Bronchial epithelial cell (primary cell): Measurements from ENCODE around the gene UNC79. TPM values are rescaled to one million over a fixed set of nuclear protein-coding genes. Genes with fewer than 3 reads are reported as not detected.

Source experiments
- DNase-seq: peaks from one replicate; pipeline ENCODE4 v3.0.0-alpha.2; 2010; ENCODE audit warnings: low read depth
- FAIRE-seq: peaks from 2 replicates; lab custom pipeline; 2011; peaks lifted over from hg19 to GRCh38; lab: Jason Lieb, UNC
- H3K27me3 ChIP-seq: 2 replicates; pipeline ENCODE4 v1.5.1; 2011; ENCODE audit warnings: low read length; ENCODE audit not compliant: control insufficient read depth, insufficient read depth
- H3K36me3 ChIP-seq: 2 replicates; pipeline ENCODE4 v1.5.1; 2011; ENCODE audit warnings: low read length; ENCODE audit not compliant: control insufficient read depth, insufficient read depth
- H3K4me3 ChIP-seq: 2 replicates; pipeline ENCODE4 v1.5.1; 2011; ENCODE audit warnings: mild to moderate bottlenecking, low read depth, low read length, control low read depth
- total RNA-seq: library from RNA; depleted of rRNA; stranded (reverse); fragments of >200 nt; gene quantifications from 2 replicates; pipeline ENCODE4 v1.2.1, GENCODE V29; 2014
- TF ChIP-seq, protein P1 (sequence below): IDR thresholded peaks from 2 replicates; pipeline ENCODE4 v1.5.1; 2011; ENCODE audit warnings: mild to moderate bottlenecking, moderate library complexity, low read length, control low read depth, inconsistent platforms; ENCODE audit not compliant: insufficient read depth, severe bottlenecking

The UNC79 gene
- total RNA-seq, 1 donor from 2014 or later = under 0.01 TPM

DNA sequence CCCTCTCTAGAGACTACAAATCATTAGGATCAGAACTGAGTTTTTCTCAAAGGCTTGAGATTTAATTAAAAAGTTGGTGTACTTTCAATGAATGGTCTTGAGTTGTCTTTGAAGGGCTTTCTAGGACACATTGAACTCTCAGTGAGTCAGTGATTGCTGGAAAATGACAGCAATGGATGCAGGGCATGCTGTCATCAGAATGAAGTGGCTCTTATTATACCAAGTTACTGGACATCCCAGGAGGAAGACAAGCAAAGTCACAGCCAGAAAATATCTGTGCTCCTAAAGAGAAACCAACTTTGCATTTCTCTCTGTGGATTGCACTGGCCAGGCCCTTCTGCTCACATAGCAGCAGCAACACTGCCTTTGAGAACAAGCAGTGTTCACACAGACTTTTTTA lies 244.9 kb downstream of the UNC79 start:
- no peak for FAIRE-seq
- TF ChIP-seq, protein P1, sequence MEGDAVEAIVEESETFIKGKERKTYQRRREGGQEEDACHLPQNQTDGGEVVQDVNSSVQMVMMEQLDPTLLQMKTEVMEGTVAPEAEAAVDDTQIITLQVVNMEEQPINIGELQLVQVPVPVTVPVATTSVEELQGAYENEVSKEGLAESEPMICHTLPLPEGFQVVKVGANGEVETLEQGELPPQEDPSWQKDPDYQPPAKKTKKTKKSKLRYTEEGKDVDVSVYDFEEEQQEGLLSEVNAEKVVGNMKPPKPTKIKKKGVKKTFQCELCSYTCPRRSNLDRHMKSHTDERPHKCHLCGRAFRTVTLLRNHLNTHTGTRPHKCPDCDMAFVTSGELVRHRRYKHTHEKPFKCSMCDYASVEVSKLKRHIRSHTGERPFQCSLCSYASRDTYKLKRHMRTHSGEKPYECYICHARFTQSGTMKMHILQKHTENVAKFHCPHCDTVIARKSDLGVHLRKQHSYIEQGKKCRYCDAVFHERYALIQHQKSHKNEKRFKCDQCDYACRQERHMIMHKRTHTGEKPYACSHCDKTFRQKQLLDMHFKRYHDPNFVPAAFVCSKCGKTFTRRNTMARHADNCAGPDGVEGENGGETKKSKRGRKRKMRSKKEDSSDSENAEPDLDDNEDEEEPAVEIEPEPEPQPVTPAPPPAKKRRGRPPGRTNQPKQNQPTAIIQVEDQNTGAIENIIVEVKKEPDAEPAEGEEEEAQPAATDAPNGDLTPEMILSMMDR = no peak
- no peak overlapping the region for H3K4me3 ChIP-seq
- DNase-seq = no peak
- no peaks in the 10 kb centered on the region for H3K36me3 ChIP-seq
- H3K27me3 ChIP-seq = no peaks in the 10 kb centered on the region

DNA sequence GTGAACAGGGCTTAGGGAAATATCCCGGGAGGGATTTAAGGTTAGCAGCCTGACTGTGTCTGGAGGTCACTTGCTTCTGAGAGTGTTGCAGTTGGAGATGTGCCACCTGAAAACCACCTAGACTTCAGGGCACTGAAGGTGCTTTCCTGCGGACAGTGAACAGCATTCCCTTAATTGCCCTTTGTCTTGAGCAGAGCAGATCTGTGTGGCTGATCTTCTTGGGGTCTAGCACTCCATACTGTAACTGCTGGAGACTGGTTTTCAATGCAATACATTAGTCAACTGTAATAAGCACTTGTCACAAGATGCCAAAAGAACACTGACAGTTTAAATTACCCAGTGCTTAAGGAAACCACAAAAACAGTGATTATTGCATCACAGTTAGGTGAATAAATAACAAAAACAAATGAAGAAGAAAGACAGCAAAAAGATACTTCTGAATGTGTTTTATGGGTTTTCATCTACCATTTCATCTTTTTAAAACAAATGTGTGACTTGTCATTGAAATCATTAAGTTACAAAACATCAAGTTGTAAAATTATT lies 245.7 kb downstream of the UNC79 start:
- no peak for DNase-seq
- no peaks in the 10 kb centered on the region for H3K36me3 ChIP-seq
- peak; percentile 43 for FAIRE-seq
- TF ChIP-seq, protein P1 = no peak
- no peaks in the 10 kb centered on the region for H3K27me3 ChIP-seq
- no peak overlapping the region for H3K4me3 ChIP-seq

DNA sequence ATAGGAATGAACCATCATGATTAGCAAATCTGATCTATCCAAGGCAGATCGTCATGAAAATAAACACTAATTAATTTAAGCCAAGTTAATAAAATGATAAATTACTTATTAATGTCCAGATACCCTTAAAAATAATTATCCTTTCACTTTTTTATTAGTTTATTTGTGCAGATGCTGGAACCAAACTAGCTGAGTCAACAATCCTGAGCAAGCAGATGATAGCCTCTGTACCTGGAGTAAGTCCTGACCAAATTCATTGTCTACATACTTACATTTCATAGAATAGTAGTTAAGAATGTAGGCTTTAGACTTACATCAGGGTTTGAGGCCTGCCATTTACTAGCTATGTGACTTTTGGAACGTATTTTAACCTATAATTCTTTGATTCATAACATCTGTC lies 251.7 kb downstream of the UNC79 start:
- H3K4me3 ChIP-seq = no peak overlapping the region

DNA sequence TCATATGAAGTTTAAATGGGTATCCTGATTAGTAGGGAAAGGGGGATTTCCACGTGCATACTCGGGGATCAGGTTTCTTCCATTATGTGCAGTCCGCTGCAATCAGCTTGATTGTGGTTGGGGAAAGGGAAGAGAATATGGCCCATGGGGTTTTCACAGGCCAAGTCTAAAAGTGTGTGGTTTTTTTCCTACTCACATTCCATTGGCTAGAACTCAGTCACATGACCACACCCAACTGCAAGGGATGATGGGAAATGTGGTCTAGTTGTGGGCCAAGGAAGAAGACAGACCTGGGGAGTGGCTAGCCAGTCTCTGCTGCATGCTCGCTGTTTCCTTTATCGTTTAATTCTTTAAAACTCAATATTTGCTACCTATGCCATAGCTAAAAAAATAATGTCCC lies 252.5 kb downstream of the UNC79 start:
- FAIRE-seq = no peak

More for the DNA sequence above, 251.7 kb downstream of the UNC79 start:
- TF ChIP-seq, protein P1 = no peak
- no peak for FAIRE-seq
- Histone ChIP-seq H3K27me3 (no peaks in the 10 kb centered on the region), H3K36me3 (no peaks in the 10 kb centered on the region)
- no peak for DNase-seq

DNA sequence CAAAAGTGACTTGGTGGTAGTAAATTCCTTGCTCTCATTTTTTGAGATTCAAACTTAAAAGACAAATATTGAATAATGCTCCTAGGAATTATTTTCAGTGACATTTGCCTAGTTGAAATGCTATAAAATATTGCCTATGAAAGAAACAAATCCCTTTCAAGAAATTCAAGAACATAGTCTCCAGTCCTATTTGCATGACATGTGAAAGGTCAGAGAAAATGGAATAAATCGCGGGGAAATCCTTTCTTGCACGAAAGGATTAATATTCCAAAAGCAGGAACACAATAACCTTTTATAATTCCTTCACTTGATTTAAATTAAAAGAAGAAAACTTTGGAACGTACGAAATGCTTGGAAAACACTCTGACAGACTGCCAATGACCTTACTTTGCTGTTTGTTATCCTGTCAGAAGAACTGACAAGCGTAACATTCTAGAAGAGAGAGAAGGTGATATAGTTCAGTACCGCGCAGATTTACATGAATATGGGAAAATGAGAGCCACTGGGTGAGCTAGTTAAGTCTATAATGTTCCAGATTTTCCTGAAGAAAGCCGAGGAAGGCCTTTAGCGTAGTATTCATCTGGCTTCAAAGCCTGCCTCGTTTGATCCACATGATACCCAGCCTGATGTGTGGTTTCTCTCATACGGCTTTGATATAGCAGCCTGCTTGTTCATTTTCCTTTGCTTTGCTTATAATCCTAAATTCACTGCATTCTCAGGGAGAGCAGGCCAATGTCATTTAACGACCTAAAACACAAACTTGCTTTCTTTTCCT lies 254.6 kb downstream of the UNC79 start:
- H3K4me3 ChIP-seq = no peak overlapping the region
- FAIRE-seq (no peak), DNase-seq (no peak)
- no peaks in the 10 kb centered on the region for H3K27me3 ChIP-seq
- TF ChIP-seq, protein P1 = no peak
- H3K36me3 ChIP-seq = no peaks in the 10 kb centered on the region

More for the DNA sequence above, 252.5 kb downstream of the UNC79 start:
- Histone ChIP-seq H3K36me3 (no peaks in the 10 kb centered on the region), H3K27me3 (no peaks in the 10 kb centered on the region), H3K4me3 (no peak overlapping the region)
- DNase-seq = peak; percentile 3
- TF ChIP-seq, protein P1 = no peak

DNA sequence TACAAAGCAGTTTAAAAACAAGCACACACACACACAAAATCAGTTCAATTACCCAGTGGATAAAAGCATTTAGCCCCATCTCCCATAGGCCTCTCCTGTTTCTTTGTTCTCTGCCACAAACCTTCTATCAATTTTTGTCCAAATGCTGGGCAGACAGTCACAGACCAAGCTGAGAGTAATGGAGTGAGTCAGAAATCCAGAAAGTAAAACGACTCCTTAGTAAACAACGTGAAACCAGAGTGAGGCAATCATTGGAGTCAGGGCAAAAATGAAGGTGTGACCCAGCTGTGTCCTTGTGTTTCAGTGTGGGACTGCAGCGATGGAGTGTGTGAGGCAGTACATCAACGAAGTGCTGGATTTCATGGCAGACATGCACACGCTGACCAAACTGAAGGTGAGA lies 255.5 kb downstream of the UNC79 start:
- FAIRE-seq (no peak), DNase-seq (peak; percentile 49)
- Histone ChIP-seq H3K36me3 (no peaks in the 10 kb centered on the region), H3K4me3 (no peak overlapping the region), H3K27me3 (no peaks in the 10 kb centered on the region)
- TF ChIP-seq, protein P1 = no peak
